Progenitor cell of endocrine pancreas (in vitro differentiated cells): Measurements from ENCODE around the gene PRSS8. TPM values are rescaled to one million over a fixed set of nuclear protein-coding genes. Genes with fewer than 3 reads are reported as not detected.

Experiments
- DNase-seq: peaks from one replicate; pipeline ENCODE4 v3.0.0; 2021; ENCODE audit warnings: low spot score; ENCODE audit not compliant: unreplicated experiment
- H3K27ac Mint-ChIP-seq: 2 replicates; pipeline ENCODE4 v1.8.0; 2021; ENCODE audit warnings: mild to moderate bottlenecking, moderate library complexity, mixed read lengths
- H3K27me3 Mint-ChIP-seq: 2 replicates; pipeline ENCODE4 v1.8.0; 2021; ENCODE audit warnings: mixed read lengths
- H3K36me3 Mint-ChIP-seq: 2 replicates; pipeline ENCODE4 v1.8.0; 2022; ENCODE audit warnings: mixed read lengths; ENCODE audit not compliant: insufficient read depth
- H3K4me1 Mint-ChIP-seq: 2 replicates; pipeline ENCODE4 v1.8.0; 2021; ENCODE audit warnings: low read depth, mixed read lengths
- H3K4me3 Mint-ChIP-seq: 2 replicates; pipeline ENCODE4 v1.8.0; 2021; ENCODE audit warnings: low read depth, mild to moderate bottlenecking, moderate library complexity, mixed read lengths
- H3K9me3 Mint-ChIP-seq: 2 replicates; pipeline ENCODE4 v1.8.0; 2021; ENCODE audit warnings: low read depth, mixed read lengths
- CTCF ChIP-seq: fragments of 200-600 bp; sonication (generic); IDR thresholded peaks from one replicate; pipeline ENCODE4 v1.5.0; 2021; ENCODE audit warnings: antibody characterized with exemption, mild to moderate bottlenecking; ENCODE audit not compliant: unreplicated experiment
- total RNA-seq: library from RNA; stranded (reverse); gene quantifications from 2 replicates; pipeline ENCODE4 v1.2.1, GENCODE V29; 2021

Gene PRSS8
- total RNA-seq, 1 donor from 2014 or later = 111 TPM

GRCh38 chr16:31130336-31130891, 5.1 kb downstream of the PRSS8 start:
- Mint-ChIP-seq H3K27me3 (no peaks in the 10 kb centered on the region), H3K9me3 (no peaks in the 10 kb centered on the region), H3K4me1 (peaks cover 33% of the 10 kb centered on the region), H3K4me3 (peak overlapping the region; percentile 38), H3K27ac (peak overlapping the region; percentile 98), H3K36me3 (peaks cover 18% of the 10 kb centered on the region)
- no peak for TF ChIP-seq CTCF
- DNase-seq = no peak

- H3K27ac Mint-ChIP-seq = peak overlapping the region; percentile 98
- no peak for TF ChIP-seq CTCF
These were observed 5.8 kb downstream of the PRSS8 start for GRCh38 chr16:31129568-31130335.

GRCh38 chr16:31128711-31129567, 6.6 kb downstream of the PRSS8 start:
- TF ChIP-seq CTCF = no peak
- no peak for DNase-seq
- H3K4me1 Mint-ChIP-seq = peaks cover 27% of the 10 kb centered on the region
- no peaks in the 10 kb centered on the region for H3K27me3 Mint-ChIP-seq
- peaks cover 18% of the 10 kb centered on the region for H3K36me3 Mint-ChIP-seq
- H3K4me3 Mint-ChIP-seq = no peak overlapping the region
- H3K9me3 Mint-ChIP-seq = no peaks in the 10 kb centered on the region
- peak overlapping the region; percentile 71 for H3K27ac Mint-ChIP-seq

More at GRCh38 chr16:31129568-31130335, 5.8 kb downstream of the PRSS8 start:
- Mint-ChIP-seq H3K4me3 (no peak overlapping the region), H3K9me3 (no peaks in the 10 kb centered on the region), H3K36me3 (peaks cover 18% of the 10 kb centered on the region), H3K4me1 (peaks cover 32% of the 10 kb centered on the region), H3K27me3 (no peaks in the 10 kb centered on the region)
- DNase-seq = no peak

GRCh38 chr16:31127182-31127581, 8.3 kb downstream of the PRSS8 start:
- H3K36me3 Mint-ChIP-seq = peaks cover 13% of the 10 kb centered on the region
- no peak overlapping the region for H3K27ac Mint-ChIP-seq
- peaks cover 15% of the 10 kb centered on the region for H3K4me1 Mint-ChIP-seq

More at GRCh38 chr16:31127182-31127581, 8.3 kb downstream of the PRSS8 start:
- TF ChIP-seq CTCF = no peak
- no peak overlapping the region for H3K4me3 Mint-ChIP-seq
- DNase-seq = no peak
- no peaks in the 10 kb centered on the region for H3K9me3 Mint-ChIP-seq
- H3K27me3 Mint-ChIP-seq = no peaks in the 10 kb centered on the region
